ENCODE results near the gene GTPBP6.

Gene GTPBP6

GRCh38 chrX:334971-335757, 16.6 kb upstream of the GTPBP6 start:
- H3K36me3 ChIP-seq: peaks cover 23% of the 10 kb centered on the region
- no peaks in the 10 kb centered on the region for H3K9me3 ChIP-seq (ENCODE audit: severe bottlenecking)
- H3K27me3 ChIP-seq (ENCODE audit: insufficient read depth, low read depth, severe bottlenecking): peaks cover 8% of the 10 kb centered on the region
- no peak for TF ChIP-seq CTCF (IDR thresholded peaks at IDR 0.05; ENCODE audit: low read depth, low read length)
- no peak overlapping the region for H3K4me3 ChIP-seq (ENCODE audit: low read depth, low read length)
- no peak overlapping the region for H3K27ac ChIP-seq
- peak; percentile 5 for DNase-seq

GRCh38 chrX:334331-334891, 15.8 kb upstream of the GTPBP6 start:
- H3K27ac ChIP-seq: no peak overlapping the region
- peak; percentile 5 for DNase-seq
- peaks cover 8% of the 10 kb centered on the region for H3K27me3 ChIP-seq (ENCODE audit: insufficient read depth, low read depth, severe bottlenecking)
- H3K36me3 ChIP-seq: peaks cover 23% of the 10 kb centered on the region
- no peak overlapping the region for H3K4me3 ChIP-seq (ENCODE audit: low read depth, low read length)
- H3K9me3 ChIP-seq (ENCODE audit: severe bottlenecking): no peaks in the 10 kb centered on the region
- no peak for TF ChIP-seq CTCF (IDR thresholded peaks at IDR 0.05; ENCODE audit: low read depth, low read length)

GRCh38 chrX:333611-334311, 15.2 kb upstream of the GTPBP6 start:
- no peak for TF ChIP-seq CTCF (IDR thresholded peaks at IDR 0.05; ENCODE audit: low read depth, low read length)
- DNase-seq: no peak
- no peak overlapping the region for H3K4me3 ChIP-seq (ENCODE audit: low read depth, low read length)
- peaks cover 22% of the 10 kb centered on the region for H3K36me3 ChIP-seq
- H3K27me3 ChIP-seq (ENCODE audit: insufficient read depth, low read depth, severe bottlenecking): peaks cover 8% of the 10 kb centered on the region
- H3K27ac ChIP-seq: no peak overlapping the region
- no peaks in the 10 kb centered on the region for H3K9me3 ChIP-seq (ENCODE audit: severe bottlenecking)

GRCh38 chrX:332916-333610, 14.5 kb upstream of the GTPBP6 start:
- H3K27ac ChIP-seq: no peak overlapping the region
- TF ChIP-seq CTCF (IDR thresholded peaks at IDR 0.05; ENCODE audit: low read depth, low read length): no peak
- peaks cover 8% of the 10 kb centered on the region for H3K27me3 ChIP-seq (ENCODE audit: insufficient read depth, low read depth, severe bottlenecking)
- no peaks in the 10 kb centered on the region for H3K9me3 ChIP-seq (ENCODE audit: severe bottlenecking)
- no peak overlapping the region for H3K4me3 ChIP-seq (ENCODE audit: low read depth, low read length)
- peaks cover 15% of the 10 kb centered on the region for H3K36me3 ChIP-seq
- no peak for DNase-seq

GRCh38 chrX:332496-332860, 13.9 kb upstream of the GTPBP6 start:
- H3K36me3 ChIP-seq: peaks cover 9% of the 10 kb centered on the region
- no peak overlapping the region for H3K4me3 ChIP-seq (ENCODE audit: low read depth, low read length)
- H3K9me3 ChIP-seq (ENCODE audit: severe bottlenecking): no peaks in the 10 kb centered on the region
- no peak overlapping the region for H3K27ac ChIP-seq
- TF ChIP-seq CTCF (IDR thresholded peaks at IDR 0.05; ENCODE audit: low read depth, low read length): no peak
- no peak for DNase-seq
- peaks cover 8% of the 10 kb centered on the region for H3K27me3 ChIP-seq (ENCODE audit: insufficient read depth, low read depth, severe bottlenecking)

Measured in WERI-Rb-1 (cell line).